ENCODE data around the gene KIF12. TPM values are rescaled to one million over a fixed set of nuclear protein-coding genes. Genes with fewer than 3 reads are reported as not detected.

Gene KIF12
- total and polyA plus RNA-seq, 2 of the 8 experiments (the other 6 are each of a cell fraction or from before 2014, with no cell fraction given): 2.9 to 3.9 TPM

DNA sequence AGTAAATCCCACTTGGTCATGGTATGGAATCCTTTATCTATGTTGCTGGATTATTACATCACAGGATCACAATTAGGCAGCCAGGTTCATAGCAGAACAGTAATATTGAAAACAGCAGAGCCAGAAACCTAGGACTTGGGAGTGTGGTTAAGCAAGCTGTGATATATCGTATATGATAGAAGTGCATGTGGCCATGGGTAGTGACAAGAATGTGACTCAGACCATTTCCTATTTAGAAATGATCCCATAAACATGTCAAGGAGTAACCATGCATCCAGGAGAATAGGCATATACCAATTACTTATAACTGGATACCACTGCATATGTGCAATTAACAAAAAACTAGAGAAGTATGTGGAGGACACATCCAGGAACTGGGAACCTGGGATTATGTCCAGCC, 52.2 kb downstream of the KIF12 start (continued):
- TF ChIP-seq, protein P1, sequence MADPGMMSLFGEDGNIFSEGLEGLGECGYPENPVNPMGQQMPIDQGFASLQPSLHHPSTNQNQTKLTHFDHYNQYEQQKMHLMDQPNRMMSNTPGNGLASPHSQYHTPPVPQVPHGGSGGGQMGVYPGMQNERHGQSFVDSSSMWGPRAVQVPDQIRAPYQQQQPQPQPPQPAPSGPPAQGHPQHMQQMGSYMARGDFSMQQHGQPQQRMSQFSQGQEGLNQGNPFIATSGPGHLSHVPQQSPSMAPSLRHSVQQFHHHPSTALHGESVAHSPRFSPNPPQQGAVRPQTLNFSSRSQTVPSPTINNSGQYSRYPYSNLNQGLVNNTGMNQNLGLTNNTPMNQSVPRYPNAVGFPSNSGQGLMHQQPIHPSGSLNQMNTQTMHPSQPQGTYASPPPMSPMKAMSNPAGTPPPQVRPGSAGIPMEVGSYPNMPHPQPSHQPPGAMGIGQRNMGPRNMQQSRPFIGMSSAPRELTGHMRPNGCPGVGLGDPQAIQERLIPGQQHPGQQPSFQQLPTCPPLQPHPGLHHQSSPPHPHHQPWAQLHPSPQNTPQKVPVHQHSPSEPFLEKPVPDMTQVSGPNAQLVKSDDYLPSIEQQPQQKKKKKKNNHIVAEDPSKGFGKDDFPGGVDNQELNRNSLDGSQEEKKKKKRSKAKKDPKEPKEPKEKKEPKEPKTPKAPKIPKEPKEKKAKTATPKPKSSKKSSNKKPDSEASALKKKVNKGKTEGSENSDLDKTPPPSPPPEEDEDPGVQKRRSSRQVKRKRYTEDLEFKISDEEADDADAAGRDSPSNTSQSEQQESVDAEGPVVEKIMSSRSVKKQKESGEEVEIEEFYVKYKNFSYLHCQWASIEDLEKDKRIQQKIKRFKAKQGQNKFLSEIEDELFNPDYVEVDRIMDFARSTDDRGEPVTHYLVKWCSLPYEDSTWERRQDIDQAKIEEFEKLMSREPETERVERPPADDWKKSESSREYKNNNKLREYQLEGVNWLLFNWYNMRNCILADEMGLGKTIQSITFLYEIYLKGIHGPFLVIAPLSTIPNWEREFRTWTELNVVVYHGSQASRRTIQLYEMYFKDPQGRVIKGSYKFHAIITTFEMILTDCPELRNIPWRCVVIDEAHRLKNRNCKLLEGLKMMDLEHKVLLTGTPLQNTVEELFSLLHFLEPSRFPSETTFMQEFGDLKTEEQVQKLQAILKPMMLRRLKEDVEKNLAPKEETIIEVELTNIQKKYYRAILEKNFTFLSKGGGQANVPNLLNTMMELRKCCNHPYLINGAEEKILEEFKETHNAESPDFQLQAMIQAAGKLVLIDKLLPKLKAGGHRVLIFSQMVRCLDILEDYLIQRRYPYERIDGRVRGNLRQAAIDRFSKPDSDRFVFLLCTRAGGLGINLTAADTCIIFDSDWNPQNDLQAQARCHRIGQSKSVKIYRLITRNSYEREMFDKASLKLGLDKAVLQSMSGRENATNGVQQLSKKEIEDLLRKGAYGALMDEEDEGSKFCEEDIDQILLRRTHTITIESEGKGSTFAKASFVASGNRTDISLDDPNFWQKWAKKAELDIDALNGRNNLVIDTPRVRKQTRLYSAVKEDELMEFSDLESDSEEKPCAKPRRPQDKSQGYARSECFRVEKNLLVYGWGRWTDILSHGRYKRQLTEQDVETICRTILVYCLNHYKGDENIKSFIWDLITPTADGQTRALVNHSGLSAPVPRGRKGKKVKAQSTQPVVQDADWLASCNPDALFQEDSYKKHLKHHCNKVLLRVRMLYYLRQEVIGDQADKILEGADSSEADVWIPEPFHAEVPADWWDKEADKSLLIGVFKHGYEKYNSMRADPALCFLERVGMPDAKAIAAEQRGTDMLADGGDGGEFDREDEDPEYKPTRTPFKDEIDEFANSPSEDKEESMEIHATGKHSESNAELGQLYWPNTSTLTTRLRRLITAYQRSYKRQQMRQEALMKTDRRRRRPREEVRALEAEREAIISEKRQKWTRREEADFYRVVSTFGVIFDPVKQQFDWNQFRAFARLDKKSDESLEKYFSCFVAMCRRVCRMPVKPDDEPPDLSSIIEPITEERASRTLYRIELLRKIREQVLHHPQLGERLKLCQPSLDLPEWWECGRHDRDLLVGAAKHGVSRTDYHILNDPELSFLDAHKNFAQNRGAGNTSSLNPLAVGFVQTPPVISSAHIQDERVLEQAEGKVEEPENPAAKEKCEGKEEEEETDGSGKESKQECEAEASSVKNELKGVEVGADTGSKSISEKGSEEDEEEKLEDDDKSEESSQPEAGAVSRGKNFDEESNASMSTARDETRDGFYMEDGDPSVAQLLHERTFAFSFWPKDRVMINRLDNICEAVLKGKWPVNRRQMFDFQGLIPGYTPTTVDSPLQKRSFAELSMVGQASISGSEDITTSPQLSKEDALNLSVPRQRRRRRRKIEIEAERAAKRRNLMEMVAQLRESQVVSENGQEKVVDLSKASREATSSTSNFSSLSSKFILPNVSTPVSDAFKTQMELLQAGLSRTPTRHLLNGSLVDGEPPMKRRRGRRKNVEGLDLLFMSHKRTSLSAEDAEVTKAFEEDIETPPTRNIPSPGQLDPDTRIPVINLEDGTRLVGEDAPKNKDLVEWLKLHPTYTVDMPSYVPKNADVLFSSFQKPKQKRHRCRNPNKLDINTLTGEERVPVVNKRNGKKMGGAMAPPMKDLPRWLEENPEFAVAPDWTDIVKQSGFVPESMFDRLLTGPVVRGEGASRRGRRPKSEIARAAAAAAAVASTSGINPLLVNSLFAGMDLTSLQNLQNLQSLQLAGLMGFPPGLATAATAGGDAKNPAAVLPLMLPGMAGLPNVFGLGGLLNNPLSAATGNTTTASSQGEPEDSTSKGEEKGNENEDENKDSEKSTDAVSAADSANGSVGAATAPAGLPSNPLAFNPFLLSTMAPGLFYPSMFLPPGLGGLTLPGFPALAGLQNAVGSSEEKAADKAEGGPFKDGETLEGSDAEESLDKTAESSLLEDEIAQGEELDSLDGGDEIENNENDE (IDR thresholded peaks at IDR 0.05; ENCODE audit: insufficient replicate concordance, low read length): no peak
- TF ChIP-seq SRF (IDR thresholded peaks at IDR 0.05; ENCODE audit: low read depth, low read length) (no peak), POLR2A (IDR thresholded peaks at IDR 0.05; ENCODE audit: control extremely low read depth in 1 of 2, low read depth in 2 of 2, low read length in 2 of 2) (no peak), SP4 (IDR thresholded peaks at IDR 0.05; ENCODE audit: low read length) (no peak), GABPA (IDR thresholded peaks at IDR 0.05; ENCODE audit: borderline replicate concordance, insufficient read depth, low read length) (no peak), SIX5 (IDR thresholded peaks at IDR 0.05; ENCODE audit: low read depth, low read length) (no peak), PHF8 (conservative IDR thresholded peaks at IDR 0.05; ENCODE audit: low read depth, low read length) (no peak), KDM5A (IDR thresholded peaks at IDR 0.05; ENCODE audit: low read length) (no peak), SIRT6 (IDR thresholded peaks at IDR 0.05; ENCODE audit: low read length) (no peak), CHD2 (IDR thresholded peaks at IDR 0.05; ENCODE audit: low read length) (no peak), SIN3A (conservative IDR thresholded peaks at IDR 0.05 in 1 of 2, IDR thresholded peaks at IDR 0.05 in 1 of 2; ENCODE audit: low read depth in 1 of 2, low read length in 2 of 2) (no peak)
- TF ChIP-seq, protein P2, sequence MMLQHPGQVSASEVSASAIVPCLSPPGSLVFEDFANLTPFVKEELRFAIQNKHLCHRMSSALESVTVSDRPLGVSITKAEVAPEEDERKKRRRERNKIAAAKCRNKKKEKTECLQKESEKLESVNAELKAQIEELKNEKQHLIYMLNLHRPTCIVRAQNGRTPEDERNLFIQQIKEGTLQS (IDR thresholded peaks at IDR 0.05; ENCODE audit: insufficient read depth, low read depth, low read length): no peak

Data from H1 (cell line).